Endothelial cell of umbilical vein (primary cell): ENCODE data around the gene TBATA. TPM values are rescaled to one million over a fixed set of nuclear protein-coding genes. Genes with fewer than 3 reads are reported as not detected.

Experiments used
- BruUV-seq: library from RNA; stranded (reverse); fragments of 400-500 nt; replicated peaks from 2 replicates; lab custom pipeline; 2021; lab: Mats Ljungman, UMichigan
- CTCF ChIA-PET: fragments of 300-600, 350-600 bp; sonication (Branson Sonifier 250); formaldehyde crosslinking; loops from one replicate; lab custom pipeline; 2021; ENCODE audit warnings: antibody characterized with exemption, inconsistent platforms; lab: Charles Lee
- POLR2A ChIA-PET: fragments of 300-600, 350-600 bp; sonication (Branson Sonifier 250); formaldehyde crosslinking; loops from one replicate; lab custom pipeline; 2021; ENCODE audit warnings: antibody characterized with exemption, inconsistent platforms; lab: Charles Lee
- DNase-seq: peaks from one replicate; pipeline ENCODE4 v3.0.0-alpha.2; 2011; ENCODE audit warnings: low read depth, low spot score
- FAIRE-seq: peaks from 2 replicates; lab custom pipeline; 2011; peaks lifted over from hg19 to GRCh38; lab: Jason Lieb, UNC
- H2AFZ ChIP-seq: 2 replicates; pipeline ENCODE4 v1.6.0; 2012; ENCODE audit warnings: low read depth, low read length, control low read depth, inconsistent platforms
- H3K27ac ChIP-seq: 2 replicates; pipeline ENCODE4 v1.5.1; 2011; ENCODE audit warnings: low read depth, mild to moderate bottlenecking, control low read depth, low read length, moderate library complexity; ENCODE audit not compliant: insufficient read depth
- H3K27me3 ChIP-seq, 2 experiments: 2 replicates each; pipeline versions ENCODE4 v1.6.0 to v1.6.1; 2011; ENCODE audit warnings: low read length in 2 of 2, mixed read lengths in 1 of 2; ENCODE audit not compliant: control insufficient read depth in 2 of 2, insufficient read depth in 2 of 2
- H3K36me3 ChIP-seq, 2 experiments: 2 replicates in 1 of 2; 3 replicates in 1 of 2; pipeline ENCODE4 v1.5.1; 2011; ENCODE audit warnings: low read length in 2 of 2, mild to moderate bottlenecking in 1 of 2, moderate library complexity in 1 of 2; ENCODE audit not compliant: control insufficient read depth in 2 of 2, insufficient read depth in 2 of 2; ENCODE audit errors: extremely low read depth in 1 of 2
- H3K4me1 ChIP-seq: 3 replicates; pipeline ENCODE4 v1.5.1; 2011; ENCODE audit warnings: mild to moderate bottlenecking, low read length; ENCODE audit not compliant: control insufficient read depth, insufficient read depth; ENCODE audit errors: extremely low read depth
- H3K4me2 ChIP-seq: 2 replicates; pipeline ENCODE4 v1.6.1; 2011; ENCODE audit warnings: low read length, control low read depth, mixed read lengths; ENCODE audit not compliant: insufficient read depth
- H3K4me3 ChIP-seq, 3 experiments: fragments of 200-600 bp in 1 of 3; sonication (generic), shearing (Covaris generic) in 1 of 3; replicated peaks in 1 of 3; 2 replicates each; pipeline ENCODE4 v1.5.1; 2011 to 2016; ENCODE audit warnings: control low read depth in 3 of 3, low read length in 3 of 3, mild to moderate bottlenecking in 2 of 3, inconsistent platforms in 1 of 3, low read depth in 1 of 3, moderate library complexity in 1 of 3; ENCODE audit not compliant: insufficient read depth in 1 of 3
- H3K79me2 ChIP-seq: 2 replicates; pipeline ENCODE4 v1.6.0; 2012; ENCODE audit warnings: low read length, inconsistent platforms; ENCODE audit not compliant: control insufficient read depth, insufficient read depth
- H3K9ac ChIP-seq: replicated peaks from 2 replicates; pipeline ENCODE3; 2011; ENCODE audit warnings: low read length, control low read depth; ENCODE audit not compliant: insufficient read depth; ENCODE audit errors: extremely low read depth
- H3K9me1 ChIP-seq: replicated peaks from 3 replicates; pipeline ENCODE4 v1.6.0; 2011; ENCODE audit warnings: mild to moderate bottlenecking, low read length; ENCODE audit not compliant: control insufficient read depth, insufficient read depth; ENCODE audit errors: extremely low read depth
- H3K9me3 ChIP-seq: replicated peaks from 2 replicates; pipeline ENCODE4 v1.5.1; 2012; ENCODE audit warnings: low read length, inconsistent platforms; ENCODE audit not compliant: control insufficient read depth, insufficient read depth
- H4K20me1 ChIP-seq: replicated peaks from 2 replicates; pipeline ENCODE3; 2011; ENCODE audit warnings: mild to moderate bottlenecking, low read length; ENCODE audit not compliant: control insufficient read depth, insufficient read depth; ENCODE audit errors: extremely low read depth
- CTCF ChIP-seq, 2 donors: IDR thresholded peaks; 1 replicate in 1 of 2; 2 replicates in 1 of 2; pipeline ENCODE4 v1.5.1; 2011; ENCODE audit warnings: low read length in 2 of 2, mild to moderate bottlenecking in 2 of 2, moderate library complexity in 2 of 2, control low read depth in 1 of 2, inconsistent platforms in 1 of 2, low read depth in 1 of 2; ENCODE audit not compliant: insufficient read depth in 1 of 2; ENCODE audit errors: extremely low read depth in 1 of 2
- FOS ChIP-seq: IDR thresholded peaks from 2 replicates; pipeline ENCODE4 v1.6.1; 2011; ENCODE audit warnings: mild to moderate bottlenecking, low read length, moderate library complexity, borderline replicate concordance; ENCODE audit not compliant: insufficient read depth
- JUN ChIP-seq: IDR thresholded peaks from 2 replicates; pipeline ENCODE4 v1.6.1; 2011; ENCODE audit warnings: borderline replicate concordance, low read depth; ENCODE audit not compliant: insufficient read length, insufficient read depth
- MAX ChIP-seq: IDR thresholded peaks from 2 replicates; pipeline ENCODE4 v1.6.1; 2011; ENCODE audit not compliant: insufficient read depth, insufficient read length
- MYC ChIP-seq: IDR thresholded peaks from one replicate; pipeline ENCODE4 v1.6.1; 2011; ENCODE audit warnings: mild to moderate bottlenecking, low read depth, low read length
- POLR2A ChIP-seq: IDR thresholded peaks from 2 replicates; pipeline ENCODE4 v1.6.1; 2012; ENCODE audit warnings: low read depth, mild to moderate bottlenecking, control low read depth, low read length
- POLR2AphosphoS5 ChIP-seq: IDR thresholded peaks from 2 replicates; pipeline ENCODE4 v1.6.1; 2012; ENCODE audit warnings: low read depth, mild to moderate bottlenecking, control low read depth, low read length, moderate library complexity; ENCODE audit not compliant: insufficient read depth
- dilution Hi-C: fragments of 300-500 bp; cut with MboI; formaldehyde crosslinking; loops from one replicate; pipeline ENCODE4 v1.15.0; 2019; ENCODE audit warnings: low sequenced_read_pairs; ENCODE audit not compliant: extremely low pct_ligation_motif_present
- intact Hi-C: fragments of 100-400 bp; cut with micrococcal nuclease; formaldehyde crosslinking; loops from one replicate; pipeline ENCODE4 v1.10.0; 2022
- polyA plus RNA-seq, 4 experiments: library from polyadenylated mRNA; depleted of rRNA in 3 of 4; stranded (reverse) in 3 of 4; unstranded in 1 of 4; fragments of >200 nt; gene quantifications; 2 replicates each; pipeline versions ENCODE4 v1.2.1 to v1.2.3, GENCODE V29; 2011 to 2012; ENCODE audit warnings: missing spikeins in 1 of 4
- total RNA-seq: library from RNA; stranded (reverse); gene quantifications from 2 replicates; pipeline ENCODE4 v1.2.3, GENCODE V29; 2021

Gene TBATA
- total and polyA plus RNA-seq, 2 donors (not counting 3 experiments of a cell fraction or from before 2014, with no cell fraction given) = not detected

- FAIRE-seq (peak; percentile 33), DNase-seq (peak; percentile 59)
- BruUV-seq = no TSS peak
- intact Hi-C loops = no loop called here
- Histone ChIP-seq H4K20me1 (no peaks in the 10 kb centered on the region), H3K4me3 (no peak overlapping the region), H3K9ac (no peak overlapping the region), H3K9me1 (no peaks in the 10 kb centered on the region), H3K27ac (no peak overlapping the region), H3K27me3 (no peaks in the 10 kb centered on the region), H2AFZ (no peak overlapping the region), H3K4me2 (peak overlapping the region; percentile 39), H3K79me2 (no peaks in the 10 kb centered on the region), H3K4me1 (peaks cover 6% of the 10 kb centered on the region), H3K36me3 (no peaks in the 10 kb centered on the region), H3K9me3 (no peaks in the 10 kb centered on the region)
- TF ChIP-seq MYC (no peak), MAX (no peak), POLR2AphosphoS5 (no peak), POLR2A (no peak), FOS (no peak), CTCF (IDR thresholded peaks at IDR 0.05; ENCODE audit: extremely low read depth in 1 of 2, insufficient read depth in 1 of 2, low read depth in 1 of 2, low read length in 2 of 2) (no peak), JUN (no peak)
- dilution Hi-C loops = no loop called here
- POLR2A ChIA-PET = no interaction called here
- CTCF ChIA-PET = interaction anchor here (0.8 kb wide), 1 partner anchor 281 kb away, joined by 3 read pairs; no protein-coding TSS in a partner anchor
Measured at GRCh38 chr10:70742537-70743429, 42.4 kb downstream of the TBATA start.
